ENCODE data around the gene UPK3BL2. TPM values are rescaled to one million over a fixed set of nuclear protein-coding genes. Genes with fewer than 3 reads are reported as not detected.
"Not testable (repeated sequence)": the region's sequence is repeated elsewhere in the genome, so short reads cannot be mapped to it uniquely, and the experiment has no call there.

The UPK3BL2 gene
- total RNA-seq, 1 experiment from 2014 or later, result 4.6 TPM

DNA sequence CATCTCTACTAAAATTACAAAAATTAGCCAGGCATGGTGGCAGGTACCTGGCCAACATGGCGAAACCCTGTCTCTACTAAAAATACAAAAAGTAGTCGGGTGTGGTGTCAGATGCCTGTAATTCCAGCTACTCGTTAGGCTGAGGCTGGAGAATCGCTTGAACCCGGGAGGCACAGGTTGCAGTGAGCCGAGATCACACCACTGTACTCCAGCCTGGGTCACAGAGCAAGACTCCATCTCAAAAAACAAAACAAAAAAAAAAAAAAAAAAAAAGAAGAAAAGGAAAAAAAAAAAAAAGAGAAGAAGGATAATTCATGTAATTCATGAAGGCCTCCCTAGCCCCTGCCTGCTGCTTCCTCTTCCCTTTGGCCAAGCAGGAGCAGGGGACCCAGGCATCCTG, 2.9 kb downstream of the UPK3BL2 start:
- H3K14ac ChIP-seq (ENCODE audit: insufficient read depth, low read length), result not testable (repeated sequence)

DNA sequence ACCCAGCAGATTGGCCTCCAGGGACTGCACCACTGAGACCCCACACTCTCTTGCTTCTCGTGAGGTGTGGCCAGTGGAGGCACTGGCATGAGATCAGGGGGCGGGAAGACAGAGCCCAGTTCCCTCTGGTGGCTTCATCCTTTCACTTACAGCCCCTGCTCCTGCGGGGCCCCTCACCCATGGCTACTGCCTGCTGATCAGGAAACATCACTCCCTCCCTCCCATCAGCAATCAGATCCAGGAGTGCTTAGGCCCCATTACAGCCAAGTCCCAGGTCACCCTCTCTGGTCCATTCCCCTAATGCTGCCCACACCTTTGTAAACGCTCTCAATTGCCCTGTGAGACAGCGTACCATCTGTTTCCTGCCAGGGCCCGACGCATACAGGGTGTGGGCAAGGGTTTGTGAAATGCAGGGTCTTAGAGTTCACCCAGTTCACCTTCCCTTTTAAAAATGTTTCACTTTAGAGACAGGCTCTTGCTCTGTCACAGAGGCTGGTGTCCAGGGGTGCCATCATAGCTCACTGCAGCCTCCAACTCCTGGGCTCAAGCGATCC, 8.4 kb downstream of the UPK3BL2 start:
- not testable (repeated sequence) for H3K4me1 Mint-ChIP-seq; H2BK20ac ChIP-seq (ENCODE audit: low read depth, low read length, poor library complexity, severe bottlenecking); H3K27ac ChIP-seq (ENCODE audit: insufficient read length, low read depth, low read length); DNase-seq; H3K23ac ChIP-seq (ENCODE audit: insufficient read length, low read depth, low read length); H3K56ac ChIP-seq (ENCODE audit: insufficient read length, low read depth, low read length); H4K20me1 ChIP-seq (ENCODE audit: control insufficient read depth, insufficient read depth, insufficient read length); H2BK120ac ChIP-seq (ENCODE audit: low read depth, low read length, poor library complexity, severe bottlenecking); H3K4ac ChIP-seq (ENCODE audit: low read depth, low read length); H3K4me1 ChIP-seq (ENCODE audit: insufficient read depth, low read length); H3K27me3 ChIP-seq (ENCODE audit: insufficient read depth, low read length); H3K14ac ChIP-seq (ENCODE audit: insufficient read depth, low read length); H2AK5ac ChIP-seq (ENCODE audit: insufficient read length, low read length); H3T11ph ChIP-seq (ENCODE audit: low read length); H4K91ac ChIP-seq (ENCODE audit: insufficient read length, low read depth, low read length); H2BK12ac ChIP-seq (ENCODE audit: insufficient read length, low read depth, low read length); H3K79me1 ChIP-seq (ENCODE audit: insufficient read depth, low read depth, low read length, poor library complexity, severe bottlenecking); H3K23me2 ChIP-seq (ENCODE audit: insufficient read length, low read depth, low read length, poor library complexity, severe bottlenecking); H2BK15ac ChIP-seq (ENCODE audit: low read depth, low read length); H3K9me3 Mint-ChIP-seq; H3K9ac ChIP-seq (ENCODE audit: extremely low read depth, insufficient read length, low read length); H3K4me2 ChIP-seq (ENCODE audit: insufficient read depth, insufficient read length, low read length); H3K79me2 ChIP-seq (ENCODE audit: insufficient read depth, low read length); H3K4me3 Mint-ChIP-seq; H2BK5ac ChIP-seq (ENCODE audit: insufficient read length, low read length); H3K27me3 Mint-ChIP-seq (ENCODE audit: low read depth); H4K8ac ChIP-seq (replicated peaks; ENCODE audit: insufficient read length, low read depth, low read length); H3K18ac ChIP-seq (ENCODE audit: insufficient read length, low read depth, low read length); H3K9me3 ChIP-seq (ENCODE audit: control insufficient read depth, low read depth, low read length); H4K5ac ChIP-seq (ENCODE audit: insufficient read length, low read depth, low read length); H3K36me3 Mint-ChIP-seq (ENCODE audit: insufficient read depth in 1 of 3, low read depth in 3 of 3); H2AFZ ChIP-seq (ENCODE audit: low read length); H3K27ac Mint-ChIP-seq
- no CpG with 5 or more reads among the region's 8 CpGs for WGBS (ENCODE audit: extremely low coverage, insufficient read length, low lambda C conversion rate)

More for the DNA sequence above, 2.9 kb downstream of the UPK3BL2 start:
- H4K8ac ChIP-seq (replicated peaks; ENCODE audit: insufficient read length, low read depth, low read length); H4K91ac ChIP-seq (ENCODE audit: insufficient read length, low read depth, low read length); H2AFZ ChIP-seq (ENCODE audit: low read length); H2BK12ac ChIP-seq (ENCODE audit: insufficient read length, low read depth, low read length); H3K4me3 Mint-ChIP-seq; H3K27me3 Mint-ChIP-seq (ENCODE audit: low read depth); H3K4ac ChIP-seq (ENCODE audit: low read depth, low read length); H3K27me3 ChIP-seq (ENCODE audit: insufficient read depth, low read length); H3T11ph ChIP-seq (ENCODE audit: low read length); H2BK5ac ChIP-seq (ENCODE audit: insufficient read length, low read length); H3K36me3 Mint-ChIP-seq (ENCODE audit: insufficient read depth in 1 of 3, low read depth in 3 of 3); H3K56ac ChIP-seq (ENCODE audit: insufficient read length, low read depth, low read length); H3K4me2 ChIP-seq (ENCODE audit: insufficient read depth, insufficient read length, low read length); H2BK20ac ChIP-seq (ENCODE audit: low read depth, low read length, poor library complexity, severe bottlenecking); H4K20me1 ChIP-seq (ENCODE audit: control insufficient read depth, insufficient read depth, insufficient read length); H2AK5ac ChIP-seq (ENCODE audit: insufficient read length, low read length); H3K27ac ChIP-seq (ENCODE audit: insufficient read length, low read depth, low read length); H3K4me1 ChIP-seq (ENCODE audit: insufficient read depth, low read length); H3K4me1 Mint-ChIP-seq; H3K27ac Mint-ChIP-seq; H3K9me3 Mint-ChIP-seq; H3K9me3 ChIP-seq (ENCODE audit: control insufficient read depth, low read depth, low read length); H3K79me1 ChIP-seq (ENCODE audit: insufficient read depth, low read depth, low read length, poor library complexity, severe bottlenecking); H2BK120ac ChIP-seq (ENCODE audit: low read depth, low read length, poor library complexity, severe bottlenecking); H4K5ac ChIP-seq (ENCODE audit: insufficient read length, low read depth, low read length); DNase-seq; H3K18ac ChIP-seq (ENCODE audit: insufficient read length, low read depth, low read length); H3K23me2 ChIP-seq (ENCODE audit: insufficient read length, low read depth, low read length, poor library complexity, severe bottlenecking); H3K23ac ChIP-seq (ENCODE audit: insufficient read length, low read depth, low read length); H2BK15ac ChIP-seq (ENCODE audit: low read depth, low read length); H3K9ac ChIP-seq (ENCODE audit: extremely low read depth, insufficient read length, low read length); H3K79me2 ChIP-seq (ENCODE audit: insufficient read depth, low read length): not testable (repeated sequence)
- WGBS (ENCODE audit: extremely low coverage, insufficient read length, low lambda C conversion rate), result no CpG with 5 or more reads among the region's 6 CpGs

Measured in H9 (cell line).